ENCODE data around the gene CCDC120.

Gene CCDC120

DNA sequence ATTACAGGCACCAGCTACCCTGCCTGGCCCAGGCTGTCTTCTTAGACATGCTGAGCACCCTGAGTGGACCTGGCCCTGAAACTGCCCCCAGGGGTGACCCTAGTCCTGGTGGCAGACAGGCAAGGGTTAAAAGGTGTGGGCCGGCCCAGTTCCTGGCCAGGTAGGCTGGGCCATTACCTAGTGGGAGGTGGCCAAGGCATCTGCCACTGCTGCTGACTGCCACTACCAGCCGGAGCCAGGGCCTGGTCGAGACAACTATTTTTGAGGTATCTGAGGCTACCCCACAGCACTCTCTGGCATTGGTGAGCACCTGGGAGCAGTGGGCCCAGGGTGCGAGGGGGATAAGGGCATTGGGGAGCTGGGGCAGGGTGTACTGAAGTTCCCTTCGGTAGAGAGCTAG lies at the start of gene CCDC120:
Gene CCDC120 (plus strand): TSS at position 206 of the 400 bp plus-strand sequence. CDS start 3,043 bp downstream, outside the sequence.
- no peak for DNase-seq (ENCODE audit: low read depth)
- no peak within 1 kb of the TSS for H3K4me3 ChIP-seq (ENCODE audit: low read depth, low read length)
- TF ChIP-seq, protein P1, sequence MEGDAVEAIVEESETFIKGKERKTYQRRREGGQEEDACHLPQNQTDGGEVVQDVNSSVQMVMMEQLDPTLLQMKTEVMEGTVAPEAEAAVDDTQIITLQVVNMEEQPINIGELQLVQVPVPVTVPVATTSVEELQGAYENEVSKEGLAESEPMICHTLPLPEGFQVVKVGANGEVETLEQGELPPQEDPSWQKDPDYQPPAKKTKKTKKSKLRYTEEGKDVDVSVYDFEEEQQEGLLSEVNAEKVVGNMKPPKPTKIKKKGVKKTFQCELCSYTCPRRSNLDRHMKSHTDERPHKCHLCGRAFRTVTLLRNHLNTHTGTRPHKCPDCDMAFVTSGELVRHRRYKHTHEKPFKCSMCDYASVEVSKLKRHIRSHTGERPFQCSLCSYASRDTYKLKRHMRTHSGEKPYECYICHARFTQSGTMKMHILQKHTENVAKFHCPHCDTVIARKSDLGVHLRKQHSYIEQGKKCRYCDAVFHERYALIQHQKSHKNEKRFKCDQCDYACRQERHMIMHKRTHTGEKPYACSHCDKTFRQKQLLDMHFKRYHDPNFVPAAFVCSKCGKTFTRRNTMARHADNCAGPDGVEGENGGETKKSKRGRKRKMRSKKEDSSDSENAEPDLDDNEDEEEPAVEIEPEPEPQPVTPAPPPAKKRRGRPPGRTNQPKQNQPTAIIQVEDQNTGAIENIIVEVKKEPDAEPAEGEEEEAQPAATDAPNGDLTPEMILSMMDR (IDR thresholded peaks at IDR 0.05; ENCODE audit: insufficient read depth, low read depth, low read length, missing control alignments): no peak

DNA sequence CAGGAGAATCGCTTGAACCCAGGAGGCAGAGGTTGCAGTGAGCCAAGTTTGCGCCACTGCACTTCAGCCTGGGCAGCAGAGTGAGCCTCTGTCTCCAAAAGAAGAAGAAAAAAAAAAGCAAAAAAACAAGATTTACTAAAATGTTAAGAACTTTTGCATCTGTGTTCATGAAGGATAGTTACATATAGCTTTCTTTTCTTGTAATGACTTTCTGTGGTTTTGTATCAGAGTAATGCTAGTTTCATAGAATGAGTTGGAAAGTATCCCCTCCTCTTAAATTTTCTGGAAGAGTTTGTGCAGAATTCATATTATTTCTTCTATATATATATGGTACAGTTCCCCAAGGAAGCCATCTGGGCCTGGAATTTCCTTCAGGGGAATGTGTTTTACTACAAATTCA lies 39.7 kb upstream of the CCDC120 start:
- TF ChIP-seq, protein P1 (IDR thresholded peaks at IDR 0.05; ENCODE audit: insufficient read depth, low read depth, low read length, missing control alignments): no peak
- no peak overlapping the region for H3K4me3 ChIP-seq (ENCODE audit: low read depth, low read length)
- DNase-seq (ENCODE audit: low read depth): no peak

DNA sequence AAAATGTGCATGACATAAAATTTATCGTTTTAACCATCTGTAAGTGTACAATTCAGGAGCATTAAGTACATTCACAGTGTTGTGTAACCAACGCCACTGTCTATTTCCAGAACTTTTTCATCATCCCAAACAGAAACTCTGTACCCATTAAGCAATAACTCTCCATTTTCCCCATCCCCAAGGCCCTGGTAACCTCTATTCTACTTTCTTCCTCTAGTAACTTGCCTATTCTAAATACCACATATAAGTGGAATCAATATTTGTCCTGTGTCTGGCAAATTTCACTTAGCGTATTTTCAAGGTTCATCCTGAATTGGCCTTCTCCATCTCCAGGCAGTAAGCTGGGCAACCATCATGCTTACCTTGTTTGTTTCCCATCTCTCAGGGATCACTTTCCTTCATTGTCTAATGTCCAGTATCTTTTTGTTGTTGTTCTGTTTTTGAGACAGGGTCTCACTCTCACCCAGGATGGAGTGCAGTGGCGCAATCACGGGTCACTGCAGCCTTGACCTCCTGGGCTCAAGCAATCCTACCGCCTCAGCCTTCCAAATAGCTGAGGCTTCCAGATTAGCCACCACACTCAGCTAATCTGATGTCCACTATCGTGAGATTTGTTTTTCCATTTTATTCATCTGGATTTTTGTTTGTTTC lies 39.1 kb upstream of the CCDC120 start:
- H3K4me3 ChIP-seq (ENCODE audit: low read depth, low read length): no peak overlapping the region

GRCh38 chrX:49029876-49030275 lies 28.9 kb upstream of the CCDC120 start:
- no peak overlapping the region for H3K4me3 ChIP-seq (ENCODE audit: low read depth, low read length)
- no peak for DNase-seq (ENCODE audit: low read depth)
- TF ChIP-seq, protein P1 (IDR thresholded peaks at IDR 0.05; ENCODE audit: insufficient read depth, low read depth, low read length, missing control alignments): no peak

More for the DNA sequence above, 39.1 kb upstream of the CCDC120 start:
- TF ChIP-seq, protein P1 (IDR thresholded peaks at IDR 0.05; ENCODE audit: insufficient read depth, low read depth, low read length, missing control alignments): no peak
- no peak for DNase-seq (ENCODE audit: low read depth)

GRCh38 chrX:49030283-49030682 lies 28.5 kb upstream of the CCDC120 start:
- TF ChIP-seq, protein P1 (IDR thresholded peaks at IDR 0.05; ENCODE audit: insufficient read depth, low read depth, low read length, missing control alignments): no peak
- no peak for DNase-seq (ENCODE audit: low read depth)
- H3K4me3 ChIP-seq (ENCODE audit: low read depth, low read length): no peak overlapping the region

DNA sequence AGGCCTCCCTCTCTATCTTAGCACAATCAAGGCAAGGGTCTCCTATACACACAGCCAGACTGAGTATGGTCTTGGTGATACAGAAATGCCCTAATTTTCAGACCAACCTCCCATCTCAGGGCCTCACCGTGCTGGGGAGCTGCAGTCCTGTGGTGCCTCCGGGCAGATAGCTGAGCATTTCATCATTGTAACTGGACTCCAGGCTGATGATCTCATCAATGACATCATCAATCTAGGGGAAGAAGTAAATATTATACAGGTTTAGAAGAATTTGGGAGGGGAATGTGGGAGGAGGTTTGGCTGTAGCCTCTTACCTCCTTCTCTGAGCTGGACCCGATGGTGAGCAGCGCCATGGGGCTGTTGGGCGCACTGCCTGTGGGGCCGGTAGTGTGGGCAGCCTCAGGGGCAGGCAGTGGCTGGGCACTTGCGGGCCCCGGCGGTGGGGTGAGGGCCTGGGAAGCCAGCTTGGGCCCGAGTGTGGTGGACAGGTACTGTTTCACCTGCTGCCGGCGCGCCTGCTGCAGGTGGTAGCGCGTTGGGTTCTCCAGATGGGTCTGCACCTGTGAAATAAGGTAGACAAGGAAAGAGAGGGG lies 20.8 kb upstream of the CCDC120 start:
- DNase-seq (ENCODE audit: low read depth): no peak
- TF ChIP-seq, protein P1 (IDR thresholded peaks at IDR 0.05; ENCODE audit: insufficient read depth, low read depth, low read length, missing control alignments): no peak
- no peak overlapping the region for H3K4me3 ChIP-seq (ENCODE audit: low read depth, low read length)
